A549 (cell line): Measurements from ENCODE around the gene MYH14. TPM values are rescaled to one million over a fixed set of nuclear protein-coding genes. Genes with fewer than 3 reads are reported as not detected.

Experiments used
- ATAC-seq, 2 experiments: fragments of 200-7000 bp in 1 of 2; fragments of >200 bp in 1 of 2; cut with Nextera tagmentation in 1 of 2; cut with Tn5 transposase in 1 of 2; 3 replicates each; pipeline versions ENCODE4 v1.8.0 to v1.9.1; 2018 to 2020; ENCODE audit warnings: mild to moderate bottlenecking in 1 of 2, moderate library complexity in 1 of 2
- CTCF ChIA-PET: fragments of 300-600 bp; sonication (Branson Sonifier 250); formaldehyde crosslinking; extraction: SDS; loops from one replicate; lab custom pipeline; 2021; ENCODE audit warnings: antibody characterized with exemption, inconsistent platforms; lab: Yijun Ruan, JAX
- POLR2A ChIA-PET: fragments of 350-600 bp; formaldehyde crosslinking; extraction: SDS; loops from one replicate; lab custom pipeline; 2021; ENCODE audit warnings: antibody characterized with exemption, inconsistent platforms; lab: Yijun Ruan, JAX
- DNase-seq, 2 experiments: peaks; one replicate each; pipeline versions ENCODE4 v3.0.0 to v3.0.0-alpha.2; 2011 to 2016; ENCODE audit warnings: low read depth in 1 of 2, low spot score in 1 of 2
- FAIRE-seq: peaks from 2 replicates; lab custom pipeline; 2011; peaks lifted over from hg19 to GRCh38; lab: Jason Lieb, UNC
- H3K27ac ChIP-seq, 2 experiments: fragments of >200 bp; sonication (Bioruptor Twin); formaldehyde crosslinking; 3 replicates each; pipeline ENCODE4 v1.5.1; 2016 to 2017
- H3K4me1 ChIP-seq: fragments of >200 bp; sonication (Bioruptor Twin); formaldehyde crosslinking; 3 replicates; pipeline ENCODE4 v1.6.1; 2016
- H3K4me2 ChIP-seq: fragments of >200 bp; sonication (Bioruptor Twin); formaldehyde crosslinking; 3 replicates; pipeline ENCODE4 v1.6.1; 2016
- H3K4me3 ChIP-seq: fragments of >200 bp; sonication (Bioruptor Twin); formaldehyde crosslinking; 3 replicates; pipeline ENCODE4 v1.5.1; 2016
- H3K9me3 ChIP-seq: fragments of >200 bp; sonication (Bioruptor Twin); formaldehyde crosslinking; 3 replicates; pipeline ENCODE4 v1.6.1; 2016
- ATOH8 ChIP-seq: fragments of 250-450 bp; sonication (Bioruptor Pico); IDR thresholded peaks from 2 replicates; pipeline ENCODE4 v1.5.0; 2020; ENCODE audit warnings: low read depth, mild to moderate bottlenecking, moderate library complexity
- CBX2 ChIP-seq: fragments of 200-600 bp; sonication (generic); IDR thresholded peaks from 2 replicates; pipeline ENCODE4 v1.6.1; 2016; ENCODE audit warnings: low read depth, mild to moderate bottlenecking, borderline replicate concordance
- CBX8 ChIP-seq: fragments of 200-600 bp; sonication (generic); IDR thresholded peaks from 2 replicates; pipeline ENCODE4 v1.6.1; 2016
- ESRRA ChIP-seq: fragments of 150-350 bp; IDR thresholded peaks from 2 replicates; pipeline ENCODE4 v1.6.1; 2014; ENCODE audit warnings: mild to moderate bottlenecking, low read length, borderline replicate concordance
- FOSL2 ChIP-seq, 2 experiments: fragments of 450-650 bp in 1 of 2; fragments of >200 bp in 1 of 2; sonication (Bioruptor Twin) in 1 of 2; formaldehyde crosslinking; IDR thresholded peaks; 2 replicates each; pipeline versions ENCODE4 v1.5.0 to v1.6.1; 2016 to 2020; ENCODE audit warnings: mild to moderate bottlenecking in 1 of 2, moderate library complexity in 1 of 2
- JUN ChIP-seq, 2 experiments: fragments of >200 bp; sonication (Bioruptor Twin); formaldehyde crosslinking; IDR thresholded peaks; 2 replicates in 1 of 2; 3 replicates in 1 of 2; pipeline ENCODE4 v1.6.1; 2016 to 2017
- JUNB ChIP-seq: fragments of >200 bp; sonication (Bioruptor Twin); formaldehyde crosslinking; IDR thresholded peaks from 2 replicates; pipeline ENCODE4 v1.6.1; 2016
- MAFK ChIP-seq: fragments of 450-650 bp; IDR thresholded peaks from 2 replicates; pipeline ENCODE4 v1.6.1; 2014; ENCODE audit not compliant: partially characterized antibody
- MAX ChIP-seq: IDR thresholded peaks from 2 replicates; pipeline ENCODE4 v1.6.1; 2012
- MYC ChIP-seq: IDR thresholded peaks from 2 replicates; pipeline ENCODE4 v1.6.1; 2012; ENCODE audit warnings: mild to moderate bottlenecking, inconsistent platforms, low read length, improper control_type of control experiment, borderline replicate concordance
- NPAS2 ChIP-seq: fragments of 250-450 bp; sonication (Bioruptor Pico); IDR thresholded peaks from 2 replicates; pipeline ENCODE4 v1.8.0; 2022; ENCODE audit warnings: mild to moderate bottlenecking, moderate library complexity, borderline replicate concordance
- PBX3 ChIP-seq: IDR thresholded peaks from 2 replicates; pipeline ENCODE4 v1.6.1; 2012
- POLR2AphosphoS2 ChIP-seq: conservative IDR thresholded peaks from 2 replicates; pipeline ENCODE4 v1.6.1; 2012; ENCODE audit warnings: low read length, improper control_type of control experiment, inconsistent platforms
- RAD21 ChIP-seq, 2 experiments: fragments of >200 bp in 1 of 2; sonication (Bioruptor Twin) in 1 of 2; formaldehyde crosslinking in 1 of 2; IDR thresholded peaks in 1 of 2; conservative IDR thresholded peaks in 1 of 2; 2 replicates in 1 of 2; 3 replicates in 1 of 2; pipeline ENCODE4 v1.6.1; 2012 to 2018; ENCODE audit warnings: inconsistent platforms in 1 of 2
- SMC3 ChIP-seq: fragments of >200 bp; sonication (Bioruptor Twin); formaldehyde crosslinking; IDR thresholded peaks from 3 replicates; pipeline ENCODE4 v1.6.1; 2018; ENCODE audit warnings: inconsistent platforms
- SREBF2 ChIP-seq: fragments of 450-650 bp; IDR thresholded peaks from 2 replicates; pipeline ENCODE4 v1.6.1; 2014; ENCODE audit warnings: mild to moderate bottlenecking, moderate library complexity
- TP53 ChIP-seq: fragments of 250-450 bp; sonication (Bioruptor Pico); IDR thresholded peaks from 2 replicates; pipeline ENCODE4 v1.5.0; 2021; ENCODE audit warnings: mild to moderate bottlenecking, moderate library complexity
- ZFP36 ChIP-seq: fragments of 450-650 bp; IDR thresholded peaks from 2 replicates; pipeline ENCODE4 v1.6.1; 2014; ENCODE audit warnings: borderline replicate concordance; ENCODE audit not compliant: partially characterized antibody
- WGBS: methylation state at CpG from one replicate; pipeline ENCODE4 v1.1.6; 2017; ENCODE audit errors: missing lambda C conversion rate; 5-methylcytosine and 5-hydroxymethylcytosine counted together
- polyA plus RNA-seq, 4 experiments: library from polyadenylated mRNA; depleted of rRNA in 3 of 4; stranded (reverse); fragments of >200 nt; fragmentation: RNase III in 1 of 4; extraction: RNeasy Plus Mini Kit Qiagen cat#74134 plus additional on column Dnase treatment in 1 of 4; gene quantifications; 2 replicates in 3 of 4; 3 replicates in 1 of 4; pipeline ENCODE4 v1.2.3, GENCODE V29; 2011 to 2017
- TF ChIP-seq, protein P1 (sequence below): fragments of 200-600 bp; sonication (generic); IDR thresholded peaks from 2 replicates; pipeline ENCODE4 v1.6.1; 2016; ENCODE audit warnings: antibody characterized with exemption, mild to moderate bottlenecking, moderate library complexity
- TF ChIP-seq, protein P2 (sequence below): IDR thresholded peaks from 2 replicates; pipeline ENCODE4 v1.6.1; 2012; ENCODE audit warnings: low read depth, borderline replicate concordance

Gene MYH14
- polyA plus RNA-seq, 2 of the 4 experiments (the other 2 are of a cell fraction): 4.0 to 7.0 TPM

GRCh38 chr19:50300814-50301606 is 97.6 kb downstream of the MYH14 start:
- peak; percentile 36 for FAIRE-seq
- peak; percentile 98 to 99 for ATAC-seq
- peak; percentile 81 for DNase-seq
- 11% methylated on average over 10 of the region's 10 CpGs for WGBS
- Histone ChIP-seq H3K4me2 (peak overlapping the region; percentile 69), H3K9me3 (no peaks in the 10 kb centered on the region), H3K27ac (peak overlapping the region; percentile 38 to 54; a peak in 4 of 6 replicates), H3K4me3 (no peak overlapping the region), H3K4me1 (peaks cover 19% of the 10 kb centered on the region)
- POLR2A ChIA-PET: interaction anchor here (0.6 to 1.4 kb wide), 5 partner anchors 9 to 32 kb away, joined by 3 to 7 read pairs (median 5); partner anchors contain the start of gene KCNC3
- TF ChIP-seq CBX8 (no peak), NPAS2 (no peak), POLR2AphosphoS2 (no peak), SMC3 (no peak), ATOH8 (no peak), JUN (IDR thresholded peaks at IDR 0.05) (peak; percentile 22 to 26; a peak in 2 of 5 replicates), MAX (peak; percentile 64), PBX3 (no peak), SREBF2 (no peak), ZFP36 (no peak), FOSL2 (IDR thresholded peaks at IDR 0.05) (peak; percentile 85), FOSL2 (CRISPR knock-in tag; IDR thresholded peaks at IDR 0.05) (peak; percentile 87), ESRRA (no peak), TP53 (CRISPR knock-in tag) (no peak), MYC (no peak), CBX2 (no peak), RAD21 (conservative IDR thresholded peaks at IDR 0.05 in 1 of 2, IDR thresholded peaks at IDR 0.05 in 1 of 2) (no peak), JUNB (peak; percentile 80), MAFK (peak; percentile 92)
- TF ChIP-seq, protein P1, sequence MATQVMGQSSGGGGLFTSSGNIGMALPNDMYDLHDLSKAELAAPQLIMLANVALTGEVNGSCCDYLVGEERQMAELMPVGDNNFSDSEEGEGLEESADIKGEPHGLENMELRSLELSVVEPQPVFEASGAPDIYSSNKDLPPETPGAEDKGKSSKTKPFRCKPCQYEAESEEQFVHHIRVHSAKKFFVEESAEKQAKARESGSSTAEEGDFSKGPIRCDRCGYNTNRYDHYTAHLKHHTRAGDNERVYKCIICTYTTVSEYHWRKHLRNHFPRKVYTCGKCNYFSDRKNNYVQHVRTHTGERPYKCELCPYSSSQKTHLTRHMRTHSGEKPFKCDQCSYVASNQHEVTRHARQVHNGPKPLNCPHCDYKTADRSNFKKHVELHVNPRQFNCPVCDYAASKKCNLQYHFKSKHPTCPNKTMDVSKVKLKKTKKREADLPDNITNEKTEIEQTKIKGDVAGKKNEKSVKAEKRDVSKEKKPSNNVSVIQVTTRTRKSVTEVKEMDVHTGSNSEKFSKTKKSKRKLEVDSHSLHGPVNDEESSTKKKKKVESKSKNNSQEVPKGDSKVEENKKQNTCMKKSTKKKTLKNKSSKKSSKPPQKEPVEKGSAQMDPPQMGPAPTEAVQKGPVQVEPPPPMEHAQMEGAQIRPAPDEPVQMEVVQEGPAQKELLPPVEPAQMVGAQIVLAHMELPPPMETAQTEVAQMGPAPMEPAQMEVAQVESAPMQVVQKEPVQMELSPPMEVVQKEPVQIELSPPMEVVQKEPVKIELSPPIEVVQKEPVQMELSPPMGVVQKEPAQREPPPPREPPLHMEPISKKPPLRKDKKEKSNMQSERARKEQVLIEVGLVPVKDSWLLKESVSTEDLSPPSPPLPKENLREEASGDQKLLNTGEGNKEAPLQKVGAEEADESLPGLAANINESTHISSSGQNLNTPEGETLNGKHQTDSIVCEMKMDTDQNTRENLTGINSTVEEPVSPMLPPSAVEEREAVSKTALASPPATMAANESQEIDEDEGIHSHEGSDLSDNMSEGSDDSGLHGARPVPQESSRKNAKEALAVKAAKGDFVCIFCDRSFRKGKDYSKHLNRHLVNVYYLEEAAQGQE: no peak
- TF ChIP-seq, protein P2, sequence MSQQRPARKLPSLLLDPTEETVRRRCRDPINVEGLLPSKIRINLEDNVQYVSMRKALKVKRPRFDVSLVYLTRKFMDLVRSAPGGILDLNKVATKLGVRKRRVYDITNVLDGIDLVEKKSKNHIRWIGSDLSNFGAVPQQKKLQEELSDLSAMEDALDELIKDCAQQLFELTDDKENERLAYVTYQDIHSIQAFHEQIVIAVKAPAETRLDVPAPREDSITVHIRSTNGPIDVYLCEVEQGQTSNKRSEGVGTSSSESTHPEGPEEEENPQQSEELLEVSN: no peak; the same call in 1 of the 2 replicates
- CTCF ChIA-PET: interaction anchor here (0.8 to 3.4 kb wide), 8 partner anchors 9 to 153 kb away, joined by 3 to 18 read pairs (median 6); no protein-coding TSS in a partner anchor
